HCT116 (cell line): Measurements from ENCODE around the gene EPS15. TPM values are rescaled to one million over a fixed set of nuclear protein-coding genes. Genes with fewer than 3 reads are reported as not detected.

ENCODE experiments used
- ATAC-seq: fragments of 200-7000 bp; cut with Tn5 transposase; 2 replicates; pipeline ENCODE4 v1.9.1; 2020; ENCODE audit warnings: mild to moderate bottlenecking, moderate library complexity
- BruUV-seq: library from RNA; stranded (reverse); fragments of 400-500 nt; replicated peaks from 2 replicates; lab custom pipeline; 2021; lab: Mats Ljungman, UMichigan
- CTCF ChIA-PET: fragments of 300-600 bp; sonication (Branson Sonifier 250); formaldehyde crosslinking; loops from one replicate; lab custom pipeline; 2021; ENCODE audit warnings: antibody characterized with exemption; lab: Charles Lee
- POLR2A ChIA-PET: fragments of 300-600, 350-600 bp; sonication (Branson Sonifier 250); formaldehyde crosslinking; loops from one replicate; lab custom pipeline; 2021; ENCODE audit warnings: antibody characterized with exemption; lab: Charles Lee
- RAD21 ChIA-PET, 2 experiments: fragments of 300-600 bp; sonication (Branson Sonifier 250); formaldehyde crosslinking; loops; one replicate each; lab custom pipeline; 2023; ENCODE audit warnings: low total read pairs in 2 of 2; ENCODE audit not compliant: uncharacterized antibody in 2 of 2, unreplicated experiment in 2 of 2, low non-redundant PET in 1 of 2; lab: Charles Lee
- DNase-seq: peaks from one replicate; pipeline ENCODE4 v3.0.0-alpha.2; 2010; ENCODE audit warnings: low read depth, low spot score
- H2AFZ ChIP-seq: fragments of 200-600 bp; shearing (Covaris generic), sonication (generic); 2 replicates; pipeline ENCODE4 v1.6.1; 2017; ENCODE audit warnings: low read depth, mixed run types, mixed read lengths, antibody characterized with exemption, low read length; ENCODE audit not compliant: poor library complexity, severe bottlenecking
- H3K27ac ChIP-seq: 2 replicates; pipeline ENCODE4 v1.5.1; 2012; ENCODE audit warnings: low read depth, low read length
- H3K27me3 ChIP-seq: fragments of 200-600 bp; sonication (generic); 2 replicates; pipeline ENCODE4 v1.6.1; 2016; ENCODE audit warnings: mixed run types, low read length, mixed read lengths; ENCODE audit not compliant: insufficient read depth
- H3K36me3 ChIP-seq, 2 experiments: fragments of 200-500 bp in 1 of 2; fragments of 200-600 bp in 1 of 2; sonication (Bioruptor generic) in 1 of 2; sonication (generic) in 1 of 2; 2 replicates each; pipeline versions ENCODE4 v1.5.1 to v1.6.1; 2014 to 2016; ENCODE audit warnings: low read length in 2 of 2, inconsistent platforms in 1 of 2, mixed read lengths in 1 of 2, mixed run types in 1 of 2; ENCODE audit not compliant: insufficient read depth in 2 of 2, control insufficient read depth in 1 of 2
- H3K4me1 ChIP-seq, 2 experiments: fragments of 200-600 bp in 1 of 2; sonication (generic) in 1 of 2; 2 replicates each; pipeline versions ENCODE4 v1.5.1 to v1.6.1; 2012 to 2017; ENCODE audit warnings: low read length in 2 of 2, inconsistent platforms in 1 of 2, mild to moderate bottlenecking in 1 of 2, mixed read lengths in 1 of 2, mixed run types in 1 of 2, moderate library complexity in 1 of 2; ENCODE audit not compliant: insufficient read depth in 2 of 2, control insufficient read depth in 1 of 2
- H3K4me2 ChIP-seq: fragments of 200-600 bp; sonication (generic); 2 replicates; pipeline ENCODE4 v1.6.1; 2017; ENCODE audit warnings: mixed run types, low read length, mixed read lengths
- H3K4me3 ChIP-seq, 2 experiments: fragments of 200-600 bp in 1 of 2; sonication (generic) in 1 of 2; replicated peaks in 1 of 2; 2 replicates each; pipeline ENCODE4 v1.5.1; 2011 to 2016; ENCODE audit warnings: low read length in 2 of 2, control low read depth in 1 of 2, low read depth in 1 of 2, mild to moderate bottlenecking in 1 of 2, mixed read lengths in 1 of 2, mixed run types in 1 of 2
- H3K79me2 ChIP-seq: fragments of 200-600 bp; sonication (generic); 2 replicates; pipeline ENCODE4 v1.6.1; 2017; ENCODE audit warnings: mild to moderate bottlenecking, mixed run types, low read length, moderate library complexity, mixed read lengths; ENCODE audit not compliant: insufficient read depth
- H3K9ac ChIP-seq: fragments of 200-600 bp; sonication (generic); 2 replicates; pipeline ENCODE4 v1.6.1; 2016; ENCODE audit warnings: low read length, mixed read lengths
- H3K9me2 ChIP-seq: fragments of 200-600 bp; sonication (generic), shearing (Covaris generic); 2 replicates; pipeline ENCODE4 v1.6.1; 2017; ENCODE audit warnings: mixed run types, mild to moderate bottlenecking, moderate library complexity; ENCODE audit not compliant: insufficient read depth
- H3K9me3 ChIP-seq, 2 experiments: fragments of 200-500 bp in 1 of 2; fragments of 200-600 bp in 1 of 2; sonication (Bioruptor generic) in 1 of 2; sonication (generic) in 1 of 2; 2 replicates each; pipeline ENCODE4 v1.6.1; 2014 to 2017; ENCODE audit warnings: low read length in 2 of 2, mixed read lengths in 2 of 2, inconsistent platforms in 1 of 2, low read depth in 1 of 2, mild to moderate bottlenecking in 1 of 2, mixed run types in 1 of 2, moderate library complexity in 1 of 2; ENCODE audit not compliant: control insufficient read depth in 1 of 2, insufficient read depth in 1 of 2
- H4K20me1 ChIP-seq: fragments of 200-600 bp; sonication (generic), shearing (Covaris generic); 2 replicates; pipeline ENCODE4 v1.6.1; 2017; ENCODE audit warnings: mixed run types, mild to moderate bottlenecking, moderate library complexity; ENCODE audit not compliant: insufficient read depth
- CTCF ChIP-seq, 3 experiments: fragments of 200-600 bp in 1 of 3; sonication (generic) in 1 of 3; IDR thresholded peaks in 2 of 3; conservative IDR thresholded peaks in 1 of 3; 2 replicates each; pipeline ENCODE4 v1.5.1; 2012 to 2017; ENCODE audit warnings: low read depth in 2 of 3, low read length in 2 of 3, antibody characterized with exemption in 1 of 3, borderline replicate concordance in 1 of 3, control low read depth in 1 of 3, mild to moderate bottlenecking in 1 of 3, mixed read lengths in 1 of 3, mixed run types in 1 of 3, moderate library complexity in 1 of 3; ENCODE audit not compliant: insufficient read depth in 1 of 3
- JUND ChIP-seq: IDR thresholded peaks from 2 replicates; pipeline ENCODE4 v1.6.1; 2012
- POLR2A ChIP-seq: IDR thresholded peaks from 2 replicates; pipeline ENCODE4 v1.7.0; 2011; ENCODE audit warnings: borderline replicate concordance; ENCODE audit not compliant: insufficient read depth, insufficient read length; ENCODE audit errors: extremely low read depth
- POLR2AphosphoS5 ChIP-seq: IDR thresholded peaks from 2 replicates; pipeline ENCODE4 v1.6.1; 2011; ENCODE audit warnings: mild to moderate bottlenecking, low read depth, low read length, moderate library complexity
- SIN3A ChIP-seq: IDR thresholded peaks from 2 replicates; pipeline ENCODE4 v1.6.1; 2012; ENCODE audit warnings: low read depth
- TCF7L2 ChIP-seq: IDR thresholded peaks from 2 replicates; pipeline ENCODE4 v1.7.0; 2011; ENCODE audit warnings: borderline replicate concordance, inconsistent platforms; ENCODE audit not compliant: insufficient read depth, insufficient read length; ENCODE audit errors: extremely low read depth
- ZNF274 ChIP-seq: fragments of 200-500 bp; sonication (Bioruptor generic); IDR thresholded peaks from 2 replicates; pipeline ENCODE4 v1.6.1; 2014; ENCODE audit warnings: mild to moderate bottlenecking, low read depth, low read length, inconsistent platforms
- intact Hi-C: fragments of 100-400 bp; cut with micrococcal nuclease; formaldehyde crosslinking; loops from 2 replicates; pipeline ENCODE4 v1.10.0; 2022
- total RNA-seq: library from RNA; stranded (reverse); gene quantifications from one replicate; pipeline ENCODE4 v1.2.1, GENCODE V29; 2021; ENCODE audit not compliant: unreplicated experiment
- TF ChIP-seq, protein P1 (sequence below): IDR thresholded peaks from 2 replicates; pipeline ENCODE4 v1.6.1; 2011; ENCODE audit warnings: mild to moderate bottlenecking, low read length, moderate library complexity; ENCODE audit not compliant: insufficient replicate concordance; ENCODE audit errors: extremely low read depth

EPS15 gene
- total RNA-seq, 1 experiment from 2014 or later: 41.2 TPM

- no peak for DNase-seq
- TF ChIP-seq ZNF274 (no peak), JUND (no peak), CTCF (IDR thresholded peaks at IDR 0.05 in 2 of 3, conservative IDR thresholded peaks at IDR 0.05 in 1 of 3; ENCODE audit: borderline replicate concordance in 1 of 3, insufficient read depth in 1 of 3, low read depth in 2 of 3, low read length in 2 of 3) (no peak), POLR2A (no peak)
- ChIA-PET CTCF (no interaction called here), RAD21 (no interaction called here), POLR2A (no interaction called here)
- no peaks in the 10 kb centered on the region for H3K27me3 ChIP-seq
- H4K20me1 ChIP-seq: no peaks in the 10 kb centered on the region
- no peak overlapping the region for H3K4me3 ChIP-seq
- intact Hi-C loops: no loop called here
- H3K9ac ChIP-seq: no peak overlapping the region
- H3K79me2 ChIP-seq: no peaks in the 10 kb centered on the region
- no peaks in the 10 kb centered on the region for H3K4me1 ChIP-seq
- H3K9me3 ChIP-seq: no peaks in the 10 kb centered on the region
- no TSS peak for BruUV-seq
- H3K9me2 ChIP-seq: no peaks in the 10 kb centered on the region
- H2AFZ ChIP-seq: no peak overlapping the region
- no peak overlapping the region for H3K27ac ChIP-seq
- no peak for ATAC-seq
- H3K36me3 ChIP-seq: no peaks in the 10 kb centered on the region
- H3K4me2 ChIP-seq: no peak overlapping the region
Observed at GRCh38 chr1:51527144-51527543, 8.1 kb upstream of the EPS15 start.

DNA sequence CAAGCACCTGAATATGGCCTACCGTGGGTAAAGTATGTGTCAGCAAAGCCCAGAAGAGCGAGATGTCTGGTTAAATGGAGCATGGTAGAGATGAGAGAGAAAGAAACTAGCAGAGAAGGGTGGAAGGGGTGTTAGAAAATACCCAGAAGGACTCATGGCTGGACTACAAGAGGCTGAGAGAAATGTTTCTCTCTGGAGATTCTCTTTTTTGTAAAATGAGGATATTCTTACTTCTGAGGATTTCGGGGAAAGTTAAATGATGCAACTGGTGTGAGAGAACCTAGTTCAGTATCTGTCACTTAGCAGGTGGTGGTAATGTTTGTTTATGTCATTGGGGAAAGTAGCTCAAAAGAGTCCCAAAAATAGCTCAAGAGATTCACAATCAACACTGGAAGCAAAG lies 7.2 kb upstream of the EPS15 start:
- Histone ChIP-seq H3K4me1 (no peaks in the 10 kb centered on the region), H3K27ac (no peak overlapping the region), H3K36me3 (no peaks in the 10 kb centered on the region), H4K20me1 (no peaks in the 10 kb centered on the region), H3K9me2 (no peaks in the 10 kb centered on the region), H3K27me3 (no peaks in the 10 kb centered on the region), H3K79me2 (no peaks in the 10 kb centered on the region), H2AFZ (no peak overlapping the region), H3K4me2 (no peak overlapping the region), H3K4me3 (no peak overlapping the region), H3K9ac (no peak overlapping the region), H3K9me3 (no peaks in the 10 kb centered on the region)
- no peak for ATAC-seq
- ChIA-PET RAD21 (no interaction called here), CTCF (no interaction called here), POLR2A (no interaction called here)
- intact Hi-C loops: no loop called here
- no peak for DNase-seq
- BruUV-seq: no TSS peak
- TF ChIP-seq, protein P1, sequence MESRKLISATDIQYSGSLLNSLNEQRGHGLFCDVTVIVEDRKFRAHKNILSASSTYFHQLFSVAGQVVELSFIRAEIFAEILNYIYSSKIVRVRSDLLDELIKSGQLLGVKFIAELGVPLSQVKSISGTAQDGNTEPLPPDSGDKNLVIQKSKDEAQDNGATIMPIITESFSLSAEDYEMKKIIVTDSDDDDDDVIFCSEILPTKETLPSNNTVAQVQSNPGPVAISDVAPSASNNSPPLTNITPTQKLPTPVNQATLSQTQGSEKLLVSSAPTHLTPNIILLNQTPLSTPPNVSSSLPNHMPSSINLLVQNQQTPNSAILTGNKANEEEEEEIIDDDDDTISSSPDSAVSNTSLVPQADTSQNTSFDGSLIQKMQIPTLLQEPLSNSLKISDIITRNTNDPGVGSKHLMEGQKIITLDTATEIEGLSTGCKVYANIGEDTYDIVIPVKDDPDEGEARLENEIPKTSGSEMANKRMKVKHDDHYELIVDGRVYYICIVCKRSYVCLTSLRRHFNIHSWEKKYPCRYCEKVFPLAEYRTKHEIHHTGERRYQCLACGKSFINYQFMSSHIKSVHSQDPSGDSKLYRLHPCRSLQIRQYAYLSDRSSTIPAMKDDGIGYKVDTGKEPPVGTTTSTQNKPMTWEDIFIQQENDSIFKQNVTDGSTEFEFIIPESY: no peak
- TF ChIP-seq JUND: no peak
- TF ChIP-seq TCF7L2: no peak
- no peak for TF ChIP-seq POLR2AphosphoS5
- no peak for TF ChIP-seq SIN3A
